Measurements from ENCODE around the gene CCT8.

GRCh38 chr21:29078869-29079767 is 5.7 kb upstream of the CCT8 start:
- TF ChIP-seq CTCF (conservative IDR thresholded peaks at IDR 0.05) (no peak), ZFX (IDR thresholded peaks at IDR 0.05) (no peak)

All from C4-2B (cell line).